Activated CD8-positive, alpha-beta memory T cell treated with anti-CD3 and anti-CD28 coated beads, Interleukin-2, amount 10 ng/mL, durations not matched to agents 7 days and 5 days (primary cell): ENCODE results near the gene EP400. TPM values are rescaled to one million over a fixed set of nuclear protein-coding genes. Genes with fewer than 3 reads are reported as not detected.
A peak's percentile ranks its signal among the peaks of the same experiment; 100 is the strongest.
"Not testable (repeated sequence)": the region's sequence is repeated elsewhere in the genome, so short reads cannot be mapped to it uniquely, and the experiment has no call there.

ENCODE experiments used
- ATAC-seq: fragments of 150-1000 bp; cut with Tn5 transposase; one replicate; pipeline ENCODE4 v1.10.0; 2021; ENCODE audit warnings: moderate library complexity
- CTCF ChIA-PET: fragments of 350-600 bp; sonication (Branson Sonifier 250); formaldehyde crosslinking; loops from one replicate; lab custom pipeline; 2021; ENCODE audit warnings: antibody characterized with exemption; lab: Charles Lee
- DNase-seq: peaks from one replicate; pipeline ENCODE4 v3.0.0-alpha.2; 2020
- H3K27ac Mint-ChIP-seq: one replicate; pipeline ENCODE4 v1.8.0; 2021; ENCODE audit warnings: mild to moderate bottlenecking, mixed read lengths
- H3K27me3 Mint-ChIP-seq: one replicate; pipeline ENCODE4 v1.8.0; 2021; ENCODE audit warnings: mixed read lengths
- H3K36me3 Mint-ChIP-seq: one replicate; pipeline ENCODE4 v1.8.0; 2021; ENCODE audit warnings: mild to moderate bottlenecking, mixed read lengths
- H3K4me1 Mint-ChIP-seq: one replicate; pipeline ENCODE4 v1.8.0; 2021; ENCODE audit warnings: mixed read lengths
- H3K4me3 Mint-ChIP-seq: one replicate; pipeline ENCODE4 v1.8.0; 2021; ENCODE audit warnings: mild to moderate bottlenecking, moderate library complexity, mixed read lengths
- H3K9me3 Mint-ChIP-seq: one replicate; pipeline ENCODE4 v1.8.0; 2022; ENCODE audit warnings: low read depth, mixed read lengths
- total RNA-seq, 2 experiments: library from RNA; stranded (reverse); gene quantifications; one replicate each; pipeline ENCODE4 v1.2.3, GENCODE V29; 2021

Gene EP400
- total RNA-seq, 2 experiments from 2014 or later = 54.1 to 68.0 TPM

DNA sequence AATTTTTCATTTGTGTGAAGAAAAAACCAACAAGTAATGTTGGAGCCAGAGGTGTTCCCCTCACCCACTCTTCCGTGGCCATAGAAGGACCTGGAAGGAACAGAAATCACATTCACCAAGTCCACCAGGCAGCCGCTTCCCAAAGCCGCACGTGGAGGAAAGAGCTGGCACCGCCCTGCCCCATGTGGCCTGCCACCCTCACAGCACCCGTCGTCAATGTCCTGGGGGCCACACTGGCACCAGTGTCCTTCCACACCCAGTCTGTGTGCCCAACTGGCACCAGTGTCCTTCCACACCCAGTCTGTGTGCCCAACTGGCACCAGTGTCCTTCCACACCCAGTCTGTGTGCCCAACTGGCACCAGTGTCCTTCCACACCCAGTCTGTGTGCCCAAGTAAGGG, 130.8 kb downstream of the EP400 start:
- H3K36me3 Mint-ChIP-seq, H3K27me3 Mint-ChIP-seq, ATAC-seq, H3K27ac Mint-ChIP-seq, DNase-seq, H3K4me3 Mint-ChIP-seq, CTCF ChIA-PET, H3K9me3 Mint-ChIP-seq: not testable (repeated sequence)
- H3K4me1 Mint-ChIP-seq = peaks cover 13% of the 10 kb centered on the region

DNA sequence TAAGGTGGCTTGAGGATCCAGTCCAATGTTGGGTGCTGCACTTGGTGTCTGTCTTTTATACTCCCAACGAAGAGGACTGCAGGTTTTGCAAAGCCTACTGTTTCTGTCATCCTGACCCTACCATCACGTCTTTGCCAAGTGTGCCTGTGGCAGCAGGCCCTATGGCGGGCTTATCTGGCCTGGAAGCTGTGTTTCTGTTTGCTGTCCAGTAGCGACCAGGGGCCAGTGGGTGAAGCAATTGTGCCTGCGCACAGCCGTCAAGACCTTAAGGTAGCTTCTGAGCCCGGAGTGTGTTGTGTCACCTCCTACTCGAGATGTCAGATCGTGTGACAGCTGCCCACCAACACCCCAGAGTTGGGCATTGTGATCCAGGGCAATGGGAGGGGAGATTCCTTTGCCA, 131.7 kb downstream of the EP400 start:
- DNase-seq (peak; percentile 37), ATAC-seq (no peak)
- no peak overlapping the region for H3K27ac Mint-ChIP-seq
- no peaks in the 10 kb centered on the region for H3K9me3 Mint-ChIP-seq
- H3K4me1 Mint-ChIP-seq = peaks cover 18% of the 10 kb centered on the region
- no peaks in the 10 kb centered on the region for H3K27me3 Mint-ChIP-seq
- no peak overlapping the region for H3K4me3 Mint-ChIP-seq
- CTCF ChIA-PET = no interaction called here
- peaks cover 8% of the 10 kb centered on the region for H3K36me3 Mint-ChIP-seq

DNA sequence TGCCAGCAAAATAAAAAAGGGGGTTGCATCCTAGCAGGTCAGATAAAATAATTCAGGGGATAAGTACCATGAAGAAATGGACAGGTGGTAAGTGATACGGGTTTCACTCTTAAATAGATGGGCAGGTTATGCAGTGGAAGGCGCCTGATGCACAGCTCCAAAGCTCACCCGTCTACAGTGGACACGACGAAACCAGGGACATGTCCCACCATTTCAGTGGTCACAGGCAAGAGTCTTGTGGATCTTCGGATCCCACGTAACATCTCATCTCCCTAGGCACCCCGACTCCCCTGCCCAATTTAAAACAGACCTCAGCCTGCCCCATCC, 133.8 kb downstream of the EP400 start:
- Mint-ChIP-seq H3K36me3 (peaks cover 15% of the 10 kb centered on the region), H3K27ac (peak overlapping the region; percentile 90), H3K27me3 (no peaks in the 10 kb centered on the region), H3K4me3 (peak overlapping the region; percentile 94), H3K9me3 (no peaks in the 10 kb centered on the region), H3K4me1 (peaks cover 28% of the 10 kb centered on the region)
- no peak for ATAC-seq
- peak; percentile 39 for DNase-seq
- CTCF ChIA-PET = no interaction called here

DNA sequence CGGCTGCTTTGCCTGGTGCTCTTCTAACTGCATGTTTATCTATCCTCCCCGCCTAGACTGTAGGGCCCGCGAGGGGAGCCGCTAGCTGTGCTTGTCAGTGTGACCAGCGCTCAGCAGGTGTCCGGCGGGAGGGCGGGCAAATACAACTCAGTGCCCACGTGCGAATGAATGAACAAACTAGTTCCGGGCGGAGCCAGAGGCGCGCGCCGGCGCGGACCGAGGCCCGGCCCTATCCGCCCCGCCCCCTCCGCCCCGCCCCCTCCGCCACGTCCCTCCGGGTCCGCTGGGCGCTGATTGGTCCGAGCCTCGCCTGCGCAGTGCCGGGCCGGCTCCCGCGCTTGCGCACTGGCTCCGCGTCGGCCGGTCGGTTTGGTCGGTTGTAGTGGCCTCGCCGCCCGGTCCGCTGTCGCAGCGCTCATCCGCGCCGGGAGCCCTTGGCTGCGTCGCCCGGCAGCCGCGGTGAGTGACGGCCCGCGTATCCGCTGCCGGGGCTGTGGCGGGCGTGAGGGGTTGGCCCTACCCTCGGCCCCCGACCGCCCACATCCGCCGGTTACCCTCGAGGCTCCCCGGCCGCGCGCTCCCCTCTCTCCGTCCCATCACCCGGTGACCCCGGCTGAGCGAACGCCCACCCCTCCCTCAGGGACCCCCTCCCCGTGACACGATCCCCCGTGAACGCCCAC, 134.3 kb downstream of the EP400 start:
- Mint-ChIP-seq H3K36me3 (peaks cover 15% of the 10 kb centered on the region), H3K27ac (peak overlapping the region; percentile 90), H3K9me3 (no peaks in the 10 kb centered on the region), H3K27me3 (no peaks in the 10 kb centered on the region), H3K4me1 (peaks cover 28% of the 10 kb centered on the region), H3K4me3 (peak overlapping the region; percentile 94)
- peak; percentile 91 for DNase-seq
- peak; percentile 91 for ATAC-seq
- CTCF ChIA-PET = no interaction called here

DNA sequence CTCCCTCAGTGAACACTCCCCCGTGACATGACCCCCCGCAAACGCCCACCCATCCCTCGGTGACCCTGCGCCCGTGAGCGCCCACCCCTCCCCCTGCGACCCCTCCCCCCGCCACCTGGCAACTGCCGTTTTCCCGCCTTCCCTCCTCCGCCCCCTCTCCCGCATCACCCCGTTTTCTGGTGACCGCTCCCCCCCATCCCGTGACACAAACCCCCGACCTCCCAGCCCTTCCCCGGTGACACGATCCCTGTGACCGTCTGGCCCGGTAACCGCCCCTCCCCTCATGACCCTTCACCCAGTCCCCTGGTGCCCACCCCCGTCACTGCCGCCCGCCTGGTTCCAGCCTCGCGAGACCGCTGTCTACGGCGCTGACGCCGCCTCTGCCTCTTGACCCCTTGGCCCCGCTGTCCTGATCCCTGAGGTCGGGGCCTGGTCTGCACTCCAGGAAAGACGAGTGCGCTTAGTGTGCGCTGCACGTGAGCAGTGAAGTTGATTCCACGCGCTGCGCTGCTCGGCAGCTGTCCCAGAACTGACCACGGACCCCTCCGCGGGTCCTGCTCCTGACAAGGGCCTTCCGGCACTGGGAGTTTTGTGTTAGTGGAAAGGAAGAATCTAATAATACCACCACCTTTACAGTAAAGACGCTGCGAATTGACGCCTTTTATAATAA, 135.0 kb downstream of the EP400 start:
- peak; percentile 46 for ATAC-seq
- CTCF ChIA-PET = interaction anchor here (0.9 kb wide), 1 partner anchor 8 kb away, joined by 3 read pairs; no protein-coding TSS in a partner anchor
- peaks cover 21% of the 10 kb centered on the region for H3K36me3 Mint-ChIP-seq
- H3K27me3 Mint-ChIP-seq = no peaks in the 10 kb centered on the region
- peak overlapping the region; percentile 94 for H3K4me3 Mint-ChIP-seq
- H3K9me3 Mint-ChIP-seq = no peaks in the 10 kb centered on the region
- peak; percentile 81 for DNase-seq
- H3K4me1 Mint-ChIP-seq = peaks cover 28% of the 10 kb centered on the region
- H3K27ac Mint-ChIP-seq = peak overlapping the region; percentile 93

DNA sequence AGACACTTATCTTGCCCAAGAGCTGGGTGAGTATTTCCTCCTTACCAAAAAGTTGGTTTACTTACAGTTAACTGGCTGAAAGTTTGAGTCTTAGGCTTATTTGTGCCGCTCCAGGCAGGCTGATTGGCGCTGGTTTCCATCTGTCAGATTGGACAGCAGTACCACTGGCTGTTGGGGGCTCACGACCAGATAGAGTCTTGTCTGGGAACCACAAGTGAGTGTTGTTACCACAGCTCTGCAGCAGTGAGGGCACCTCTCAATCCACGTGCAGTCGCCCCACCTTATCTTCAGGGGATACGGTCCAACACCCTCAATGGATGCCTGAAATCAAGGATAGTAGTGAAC, 135.5 kb downstream of the EP400 start:
- DNase-seq = peak; percentile 56
- Mint-ChIP-seq H3K36me3 (peaks cover 24% of the 10 kb centered on the region), H3K27ac (peak overlapping the region; percentile 93), H3K4me3 (peak overlapping the region; percentile 94), H3K4me1 (peaks cover 28% of the 10 kb centered on the region), H3K27me3 (no peaks in the 10 kb centered on the region), H3K9me3 (no peaks in the 10 kb centered on the region)
- CTCF ChIA-PET = interaction anchor here (0.9 kb wide), 1 partner anchor 9 kb away, joined by 3 read pairs; no protein-coding TSS in a partner anchor
- no peak for ATAC-seq

DNA sequence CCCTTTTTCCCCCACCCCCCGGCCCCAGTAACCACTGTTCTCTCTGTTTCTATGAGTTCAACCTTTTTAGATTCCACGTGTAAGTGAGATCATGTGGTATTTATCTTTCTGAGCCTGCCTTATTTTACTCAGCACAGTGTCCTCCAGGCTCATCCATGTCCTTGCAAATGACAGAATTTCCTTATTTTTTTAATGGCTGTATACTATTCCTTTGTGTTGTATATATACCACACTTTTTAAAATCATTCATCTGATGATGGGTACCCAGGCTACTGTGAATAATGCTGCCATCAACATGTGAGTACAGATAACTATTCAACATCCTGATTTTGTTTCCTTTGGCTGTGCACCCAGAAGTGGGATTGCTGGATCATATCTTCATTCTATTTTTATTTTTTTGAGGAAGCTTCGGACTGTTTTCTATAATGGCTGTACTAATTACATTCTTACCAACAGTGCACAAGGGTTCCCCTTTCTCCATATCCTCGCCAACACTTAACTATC, 139.7 kb downstream of the EP400 start:
- no peaks in the 10 kb centered on the region for H3K27me3 Mint-ChIP-seq
- DNase-seq = no peak
- no peak overlapping the region for H3K4me3 Mint-ChIP-seq
- H3K27ac Mint-ChIP-seq = no peak overlapping the region
- peaks cover 36% of the 10 kb centered on the region for H3K36me3 Mint-ChIP-seq
- ATAC-seq = no peak
- H3K9me3 Mint-ChIP-seq = no peaks in the 10 kb centered on the region
- CTCF ChIA-PET = interaction anchor here (0.5 kb wide), 1 partner anchor 242 kb away, joined by 4 read pairs; no protein-coding TSS in a partner anchor
- peaks cover 24% of the 10 kb centered on the region for H3K4me1 Mint-ChIP-seq

DNA sequence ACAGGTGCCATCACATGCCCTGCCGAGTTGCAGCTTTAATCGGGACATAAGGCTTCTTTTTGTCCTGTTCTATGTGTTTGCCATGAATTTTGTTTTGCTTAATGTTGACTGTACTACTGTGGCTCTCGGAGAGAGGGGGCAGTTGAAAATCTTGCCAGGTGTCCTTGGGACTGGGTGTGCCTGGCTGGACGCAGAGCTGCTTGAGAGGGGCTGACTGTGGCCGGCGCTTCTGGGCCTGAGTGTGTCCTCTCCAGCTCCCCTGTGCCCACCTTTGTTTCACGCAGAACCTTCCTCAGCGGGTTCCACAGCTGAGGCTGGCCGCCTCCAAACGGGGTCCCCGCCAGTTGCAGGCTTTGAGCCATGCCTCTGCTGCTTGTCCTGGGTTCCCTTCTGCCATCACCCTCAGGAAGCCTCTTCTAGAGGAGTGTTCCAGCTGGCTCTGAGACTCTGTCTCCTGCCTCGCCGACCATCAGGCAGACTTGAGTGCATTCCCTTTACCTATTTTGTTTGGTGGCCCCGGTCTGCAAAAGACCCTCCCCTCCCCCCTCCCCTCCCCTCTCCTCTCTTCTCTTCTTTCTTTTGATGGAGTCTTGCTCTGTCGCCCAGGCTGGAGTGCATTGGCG, 144.6 kb downstream of the EP400 start:
- CTCF ChIA-PET = no interaction called here
- no peak overlapping the region for H3K4me3 Mint-ChIP-seq
- no peak overlapping the region for H3K27ac Mint-ChIP-seq
- DNase-seq (no peak), ATAC-seq (no peak)
- H3K36me3 Mint-ChIP-seq = peaks cover 48% of the 10 kb centered on the region
- H3K27me3 Mint-ChIP-seq = no peaks in the 10 kb centered on the region
- H3K4me1 Mint-ChIP-seq = peaks cover 13% of the 10 kb centered on the region
- H3K9me3 Mint-ChIP-seq = peaks cover 10% of the 10 kb centered on the region

DNA sequence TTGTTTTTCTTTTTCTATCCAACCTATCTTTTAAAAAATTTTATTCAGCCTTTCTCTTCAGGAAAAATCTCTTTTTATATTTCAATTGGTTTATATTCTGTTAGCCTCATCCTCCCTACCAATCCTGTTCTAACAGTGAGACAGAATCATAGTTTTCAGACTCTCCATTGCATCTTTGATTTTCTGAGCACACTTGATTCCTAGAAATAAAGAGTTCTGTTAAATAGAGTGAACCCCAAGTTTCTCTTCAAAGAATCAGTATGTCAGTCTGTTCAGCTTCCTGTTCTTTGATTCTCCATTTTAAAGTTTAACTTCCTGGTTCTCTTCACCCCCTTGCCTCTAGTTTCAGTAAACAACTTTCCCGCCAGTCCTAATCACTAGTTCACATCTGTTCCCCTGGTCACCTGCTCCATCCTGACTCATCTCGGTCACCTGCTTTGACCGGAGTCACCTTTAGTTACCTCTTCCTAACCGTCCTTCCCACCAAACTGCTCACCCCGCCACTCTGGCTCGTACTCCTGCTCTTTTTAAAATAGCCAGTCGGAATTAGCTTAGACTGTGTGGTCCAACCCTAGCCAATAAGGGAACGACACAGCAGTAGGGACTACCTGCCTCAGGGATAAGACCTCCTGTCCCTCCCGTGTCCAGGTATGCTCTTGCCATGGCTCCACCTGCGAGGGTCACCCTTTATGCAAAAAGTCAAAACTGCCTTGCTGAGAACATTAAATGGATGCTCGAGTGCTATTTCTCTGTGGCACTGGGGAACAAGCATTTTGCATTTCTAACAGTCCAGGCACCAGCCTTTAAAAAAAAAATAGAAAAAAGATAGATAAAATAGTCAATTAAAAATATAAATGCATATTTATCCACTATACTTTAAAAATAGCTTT, 146.0 kb downstream of the EP400 start:
- H3K9me3 Mint-ChIP-seq = peaks cover 10% of the 10 kb centered on the region
- DNase-seq (no peak), ATAC-seq (no peak)
- H3K36me3 Mint-ChIP-seq = peaks cover 40% of the 10 kb centered on the region
- peak overlapping the region; percentile 78 for H3K27ac Mint-ChIP-seq
- no peaks in the 10 kb centered on the region for H3K27me3 Mint-ChIP-seq
- H3K4me3 Mint-ChIP-seq = no peak overlapping the region
- peaks cover 13% of the 10 kb centered on the region for H3K4me1 Mint-ChIP-seq
- CTCF ChIA-PET = no interaction called here

DNA sequence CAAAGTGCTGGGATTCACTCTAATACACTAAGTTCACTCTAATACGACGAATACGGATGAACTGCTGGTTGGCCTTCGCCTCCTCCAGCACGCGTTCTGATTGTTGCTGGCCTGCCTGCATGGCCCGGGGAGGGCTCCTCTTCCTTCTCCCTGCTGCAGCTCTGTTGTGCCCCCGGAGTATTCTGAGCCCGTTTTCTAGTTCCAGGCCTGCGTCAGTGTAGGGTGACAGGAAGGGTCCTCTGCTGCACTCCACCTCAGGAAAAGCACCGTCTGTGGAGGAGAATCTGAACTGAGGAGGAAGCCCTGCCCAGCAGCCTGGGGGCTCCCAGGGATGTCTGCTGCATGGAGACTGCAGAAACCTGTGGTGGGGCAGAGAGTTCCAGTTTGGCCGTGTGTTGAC, 150.0 kb downstream of the EP400 start:
- Mint-ChIP-seq H3K27ac (no peak overlapping the region), H3K36me3 (peaks cover 30% of the 10 kb centered on the region), H3K4me1 (peaks cover 11% of the 10 kb centered on the region), H3K9me3 (peaks cover 10% of the 10 kb centered on the region), H3K4me3 (no peak overlapping the region), H3K27me3 (no peaks in the 10 kb centered on the region)
- ATAC-seq (no peak), DNase-seq (no peak)
- CTCF ChIA-PET = no interaction called here

DNA sequence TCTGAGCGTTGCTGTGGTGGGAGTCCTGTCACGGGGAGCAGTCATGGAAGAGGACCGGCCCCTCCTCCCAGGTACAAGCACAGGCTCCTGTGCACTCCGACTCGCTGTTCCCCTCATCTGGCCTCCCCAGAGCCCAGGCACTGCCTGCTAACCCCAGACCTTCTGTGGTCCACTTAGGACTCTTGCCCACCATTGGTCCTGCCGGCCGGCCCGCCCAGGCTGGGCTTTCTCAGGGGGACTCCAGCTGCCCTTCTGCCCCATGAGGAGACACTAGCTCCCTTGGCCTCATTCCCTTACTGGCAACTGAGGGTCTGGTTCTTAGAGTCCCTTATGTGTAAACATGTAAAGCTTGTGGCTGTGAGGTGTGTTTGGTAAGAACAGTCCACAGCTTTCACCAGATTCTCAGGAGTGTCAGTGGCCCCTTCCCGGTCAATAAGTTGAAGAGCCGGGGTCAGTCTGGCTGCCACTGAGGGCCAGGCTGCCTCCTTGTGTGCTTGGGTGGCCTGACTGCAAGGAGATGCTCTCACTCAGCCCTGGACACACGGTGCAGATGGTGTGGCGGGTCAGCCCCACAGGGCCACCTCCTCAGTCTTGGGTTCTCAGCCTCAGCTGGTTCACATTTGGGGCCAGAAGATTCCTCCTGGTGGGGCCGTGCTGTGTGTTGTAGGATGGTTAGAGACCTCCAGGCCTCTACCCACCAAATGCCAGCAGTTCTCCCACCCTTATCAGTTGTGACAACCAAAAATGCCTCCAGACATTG, 150.7 kb downstream of the EP400 start:
- Mint-ChIP-seq H3K4me1 (peaks cover 9% of the 10 kb centered on the region), H3K4me3 (no peak overlapping the region), H3K27ac (no peak overlapping the region), H3K27me3 (no peaks in the 10 kb centered on the region), H3K36me3 (peaks cover 31% of the 10 kb centered on the region), H3K9me3 (peaks cover 9% of the 10 kb centered on the region)
- CTCF ChIA-PET = no interaction called here
- ATAC-seq = no peak
- DNase-seq = no peak

DNA sequence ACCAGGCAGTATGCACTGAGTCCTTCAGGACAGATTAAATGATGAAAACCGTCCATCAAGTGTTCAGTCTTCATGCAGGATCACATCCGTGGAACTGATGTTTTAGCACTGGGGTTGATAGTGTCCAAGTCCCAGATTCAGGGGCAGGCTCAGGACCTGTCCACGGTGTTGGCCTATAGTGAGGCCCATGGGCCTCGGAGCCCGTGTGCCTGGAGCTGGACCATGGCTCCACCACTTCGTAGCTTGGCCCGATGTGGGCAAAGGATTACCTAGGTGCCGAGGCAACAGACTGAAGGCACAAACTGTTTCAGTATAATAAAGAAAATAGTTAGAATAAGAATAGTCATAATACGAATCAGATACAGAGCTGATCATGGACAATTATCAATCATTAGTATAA, 152.6 kb downstream of the EP400 start:
- H3K4me3 Mint-ChIP-seq = no peak overlapping the region
- no peaks in the 10 kb centered on the region for H3K27me3 Mint-ChIP-seq
- peaks cover 1% of the 10 kb centered on the region for H3K4me1 Mint-ChIP-seq
- CTCF ChIA-PET = no interaction called here
- peaks cover 14% of the 10 kb centered on the region for H3K36me3 Mint-ChIP-seq
- no peak for DNase-seq
- ATAC-seq = no peak
- no peaks in the 10 kb centered on the region for H3K9me3 Mint-ChIP-seq
- H3K27ac Mint-ChIP-seq = no peak overlapping the region
